ENCODE results near the gene PAPOLG. TPM values are rescaled to one million over a fixed set of nuclear protein-coding genes. Genes with fewer than 3 reads are reported as not detected.

PAPOLG gene
- total RNA-seq, 4 donors from 2014 or later: 14.4 to 21.6 (median 18.7) TPM

DNA sequence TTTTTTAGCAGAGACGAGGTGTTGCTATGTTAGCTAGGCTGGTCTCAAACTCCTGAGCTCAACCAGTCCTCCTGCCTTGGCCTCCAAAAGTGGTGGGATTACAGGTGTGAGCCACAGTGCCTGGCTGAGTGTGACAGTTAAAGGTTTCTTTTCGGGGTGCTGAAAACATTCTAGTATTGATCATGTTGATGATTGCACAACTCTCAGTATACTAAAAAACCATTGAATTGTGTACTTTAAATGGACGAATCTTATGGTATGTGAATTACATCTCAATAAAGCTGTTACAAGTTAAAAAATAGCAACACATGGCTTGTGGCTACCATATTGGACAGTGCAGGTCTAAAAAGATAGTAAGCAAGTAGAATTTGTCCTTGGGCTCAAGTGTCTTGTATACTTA is 22.3 kb downstream of the PAPOLG start:
- DNase-seq (ENCODE audit: low spot score in 2 of 2): no peak
- WGBS, 2 donors: 95 to 99% methylated on average over 3 of the region's 3 CpGs
- no peak for TF ChIP-seq POLR2A (IDR thresholded peaks at IDR 0.05)
- TF ChIP-seq CTCF (IDR thresholded peaks at IDR 0.05): no peak
- intact Hi-C loops (cut with DNase I; ENCODE audit: low total_unique reads): no loop called here
- no peak overlapping the region for H3K4me3 ChIP-seq (ENCODE audit: low read depth, poor library complexity, severe bottlenecking)

DNA sequence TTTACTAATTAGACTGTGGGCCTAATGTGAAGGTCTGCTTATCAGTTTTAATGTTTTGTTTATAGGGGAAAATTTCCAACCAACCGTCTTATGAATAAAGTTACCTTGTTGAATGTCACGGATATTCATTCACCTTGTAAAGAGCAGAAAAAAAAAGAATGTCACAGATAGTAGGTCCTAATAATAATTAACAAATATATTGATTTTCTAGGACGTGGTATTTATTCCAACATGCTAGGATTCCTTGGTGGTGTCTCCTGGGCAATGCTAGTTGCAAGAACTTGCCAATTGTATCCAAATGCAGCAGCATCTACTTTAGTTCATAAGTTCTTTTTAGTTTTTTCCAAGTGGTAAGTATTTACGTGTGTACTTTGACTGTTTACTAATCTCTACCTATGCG is 23.4 kb downstream of the PAPOLG start:
- 94% methylated on average over 5 of the region's 5 CpGs for WGBS, 2 donors
- intact Hi-C loops (cut with DNase I; ENCODE audit: low total_unique reads): no loop called here
- no peak for DNase-seq (ENCODE audit: low spot score in 2 of 2)
- H3K4me3 ChIP-seq (ENCODE audit: low read depth, poor library complexity, severe bottlenecking): no peak overlapping the region
- TF ChIP-seq CTCF (IDR thresholded peaks at IDR 0.05) (no peak), POLR2A (IDR thresholded peaks at IDR 0.05) (no peak)

- 60 to 67% methylated on average over 3 of the region's 3 CpGs for WGBS, 2 donors
- TF ChIP-seq POLR2A (IDR thresholded peaks at IDR 0.05) (no peak), CTCF (IDR thresholded peaks at IDR 0.05) (no peak)
- intact Hi-C loops (cut with DNase I; ENCODE audit: low total_unique reads): no loop called here
- no peak overlapping the region for H3K4me3 ChIP-seq (ENCODE audit: low read depth, poor library complexity, severe bottlenecking)
- DNase-seq (ENCODE audit: low spot score in 2 of 2): no peak
These were observed 24.7 kb downstream of the PAPOLG start for GRCh38 chr2:60780721-60781120.

GRCh38 chr2:60793169-60793568 is 37.1 kb downstream of the PAPOLG start:
- no peak overlapping the region for H3K4me3 ChIP-seq (ENCODE audit: low read depth, poor library complexity, severe bottlenecking)
- intact Hi-C loops (cut with DNase I; ENCODE audit: low total_unique reads): no loop called here
- no peak for TF ChIP-seq CTCF (IDR thresholded peaks at IDR 0.05)
- TF ChIP-seq POLR2A (IDR thresholded peaks at IDR 0.05): no peak
- no peak for DNase-seq (ENCODE audit: low spot score in 2 of 2)
- WGBS, 2 donors: 94 to 100% methylated on average over 2 of the region's 2 CpGs

DNA sequence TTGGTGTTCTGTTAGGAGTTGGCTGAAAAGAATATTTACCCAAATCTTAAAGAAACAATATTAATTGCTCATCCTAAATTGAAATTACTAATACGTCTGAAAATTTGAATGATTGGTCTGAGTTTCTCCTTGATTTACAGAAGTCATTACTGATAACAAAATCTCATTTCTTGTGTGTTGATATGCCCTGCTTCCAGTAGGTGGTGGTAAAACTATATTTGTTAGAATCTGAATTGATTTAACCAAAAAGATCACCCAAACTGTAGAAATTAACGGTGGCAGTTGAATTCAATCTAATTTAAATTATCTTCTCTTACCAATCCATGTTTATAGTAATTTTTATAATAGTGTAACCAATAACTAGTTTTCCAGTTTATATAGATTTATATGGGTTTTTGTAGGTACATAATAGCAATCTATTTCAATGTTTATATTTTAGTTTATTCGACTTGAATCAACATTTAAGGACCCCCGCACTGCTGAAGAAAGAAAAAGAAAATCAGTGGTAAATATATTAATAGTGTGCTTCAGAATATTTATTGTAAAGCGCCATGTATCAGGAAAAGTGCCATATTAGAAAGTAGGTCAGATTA is 38.3 kb downstream of the PAPOLG start:
- no peak overlapping the region for H3K4me3 ChIP-seq (ENCODE audit: low read depth, poor library complexity, severe bottlenecking)
- no peak for DNase-seq (ENCODE audit: low spot score in 2 of 2)
- intact Hi-C loops (cut with DNase I; ENCODE audit: low total_unique reads): no loop called here
- 66 to 70% methylated on average over 5 of the region's 5 CpGs for WGBS, 2 donors
- TF ChIP-seq POLR2A (IDR thresholded peaks at IDR 0.05) (no peak), CTCF (IDR thresholded peaks at IDR 0.05) (no peak)

Data from lower leg skin (tissue), 4 donors.